Tibial artery (tissue), 4 donors: ENCODE results near the gene TMEM35A.

Experiments
- DNase-seq, 2 donors: peaks; one replicate each; pipeline ENCODE4 v3.0.0-alpha.2; 2019
- H3K27ac ChIP-seq, 2 donors: fragments of 200-600 bp; sonication (generic) in 1 of 2; 1 replicate in 1 of 2; 2 replicates in 1 of 2; pipeline ENCODE4 v1.5.1; 2018 to 2019; ENCODE audit warnings: mild to moderate bottlenecking in 1 of 2
- H3K27me3 ChIP-seq, 2 donors: fragments of 200-600 bp; sonication (generic) in 1 of 2; one replicate each; pipeline versions ENCODE4 v1.5.1 to v1.6.0; 2016 to 2019
- H3K36me3 ChIP-seq, 3 donors: fragments of 200-600 bp; sonication (generic) in 2 of 3; one replicate each; pipeline ENCODE4 v1.5.1; 2016 to 2019; ENCODE audit warnings: mild to moderate bottlenecking in 2 of 3
- H3K4me1 ChIP-seq, 4 donors: fragments of 200-600 bp; sonication (generic) in 2 of 4; 1 replicate in 3 of 4; 2 replicates in 1 of 4; pipeline ENCODE4 v1.5.1; 2016 to 2019
- H3K4me3 ChIP-seq, 2 donors: fragments of 200-600 bp; sonication (generic) in 1 of 2; 1 replicate in 1 of 2; 2 replicates in 1 of 2; pipeline ENCODE4 v1.5.1; 2018 to 2019; ENCODE audit warnings: mild to moderate bottlenecking in 2 of 2
- H3K9me3 ChIP-seq, 3 donors: fragments of 200-600 bp; sonication (generic) in 1 of 3; one replicate each; pipeline ENCODE4 v1.5.1; 2016 to 2019
- intact Hi-C: fragments of 100-400 bp; cut with DNase I; formaldehyde crosslinking; loops from one replicate; pipeline ENCODE4 v1.15.0; 2023; ENCODE audit warnings: low total_unique reads
- TF ChIP-seq, protein P1 (sequence below), 2 experiments: fragments of 200-600 bp in 1 of 2; fragments of 450-650 bp in 1 of 2; IDR thresholded peaks; one replicate each; pipeline ENCODE4 v1.5.1; 2017 to 2019; ENCODE audit warnings: antibody characterized with exemption in 2 of 2, mild to moderate bottlenecking in 1 of 2, moderate library complexity in 1 of 2

Gene TMEM35A

DNA sequence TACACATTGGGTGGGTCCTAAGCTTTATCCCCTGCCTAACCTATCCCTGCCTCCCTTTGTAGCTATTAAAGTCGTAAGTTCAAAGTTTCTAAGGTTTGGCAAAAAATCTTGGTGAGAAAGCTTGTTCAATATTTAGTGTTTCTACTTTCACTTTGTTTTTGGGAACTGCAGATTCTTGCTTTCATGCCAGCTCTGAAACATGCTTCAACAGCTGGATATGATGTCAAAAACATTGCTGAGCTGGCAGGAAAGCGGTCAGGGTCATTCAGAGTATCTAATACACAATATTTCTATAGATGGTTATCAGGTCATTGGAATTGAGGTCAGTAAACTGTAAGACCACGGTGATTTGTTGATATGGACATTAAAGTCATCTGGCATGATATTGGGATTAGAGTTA lies 39.0 kb downstream of the TMEM35A start:
- TF ChIP-seq, protein P1, sequence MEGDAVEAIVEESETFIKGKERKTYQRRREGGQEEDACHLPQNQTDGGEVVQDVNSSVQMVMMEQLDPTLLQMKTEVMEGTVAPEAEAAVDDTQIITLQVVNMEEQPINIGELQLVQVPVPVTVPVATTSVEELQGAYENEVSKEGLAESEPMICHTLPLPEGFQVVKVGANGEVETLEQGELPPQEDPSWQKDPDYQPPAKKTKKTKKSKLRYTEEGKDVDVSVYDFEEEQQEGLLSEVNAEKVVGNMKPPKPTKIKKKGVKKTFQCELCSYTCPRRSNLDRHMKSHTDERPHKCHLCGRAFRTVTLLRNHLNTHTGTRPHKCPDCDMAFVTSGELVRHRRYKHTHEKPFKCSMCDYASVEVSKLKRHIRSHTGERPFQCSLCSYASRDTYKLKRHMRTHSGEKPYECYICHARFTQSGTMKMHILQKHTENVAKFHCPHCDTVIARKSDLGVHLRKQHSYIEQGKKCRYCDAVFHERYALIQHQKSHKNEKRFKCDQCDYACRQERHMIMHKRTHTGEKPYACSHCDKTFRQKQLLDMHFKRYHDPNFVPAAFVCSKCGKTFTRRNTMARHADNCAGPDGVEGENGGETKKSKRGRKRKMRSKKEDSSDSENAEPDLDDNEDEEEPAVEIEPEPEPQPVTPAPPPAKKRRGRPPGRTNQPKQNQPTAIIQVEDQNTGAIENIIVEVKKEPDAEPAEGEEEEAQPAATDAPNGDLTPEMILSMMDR (IDR thresholded peaks at IDR 0.05) = no peak
- no peaks in the 10 kb centered on the region for H3K4me1 ChIP-seq
- intact Hi-C loops = no loop called here

DNA sequence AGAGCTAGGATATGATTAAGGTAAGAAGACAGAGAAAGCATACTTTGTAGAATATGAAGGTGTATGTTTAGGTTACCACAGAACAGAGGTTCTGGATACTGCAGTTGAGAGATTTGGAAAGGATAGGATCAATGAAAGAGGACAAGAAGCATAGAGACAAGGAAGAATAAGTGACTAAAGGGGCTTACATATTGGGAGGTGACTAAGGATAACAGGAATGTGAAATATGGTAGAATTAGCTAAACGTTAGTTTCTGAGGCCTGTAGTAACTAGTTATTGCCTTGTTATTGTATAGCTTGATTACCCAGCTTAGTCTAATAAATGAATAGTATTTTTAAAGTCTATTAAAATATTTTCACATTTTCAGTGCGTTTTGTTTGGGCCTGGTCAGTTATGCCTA lies 57.6 kb downstream of the TMEM35A start:
- TF ChIP-seq, protein P1 (IDR thresholded peaks at IDR 0.05) = no peak
- intact Hi-C loops = no loop called here
- no peaks in the 10 kb centered on the region for H3K9me3 ChIP-seq
- H3K4me1 ChIP-seq = no peaks in the 10 kb centered on the region
- H3K27me3 ChIP-seq = no peaks in the 10 kb centered on the region
- H3K36me3 ChIP-seq = no peaks in the 10 kb centered on the region
- no peak overlapping the region for H3K4me3 ChIP-seq
- no peak for DNase-seq
- no peak overlapping the region for H3K27ac ChIP-seq

More for the DNA sequence above, 39.0 kb downstream of the TMEM35A start:
- no peak overlapping the region for H3K27ac ChIP-seq
- DNase-seq = no peak
- H3K36me3 ChIP-seq = no peaks in the 10 kb centered on the region
- no peaks in the 10 kb centered on the region for H3K9me3 ChIP-seq
- no peak overlapping the region for H3K4me3 ChIP-seq
- no peaks in the 10 kb centered on the region for H3K27me3 ChIP-seq
